ENCODE measurements around the gene SPRING1. TPM values are rescaled to one million over a fixed set of nuclear protein-coding genes. Genes with fewer than 3 reads are reported as not detected.

The SPRING1 gene
- total and polyA plus RNA-seq, 2 of the 13 experiments (the other 11 are each of a cell fraction or from before 2014, with no cell fraction given): 20.0 to 51.8 TPM

GRCh38 chr12:116735951-116736599, 1.8 kb downstream of the SPRING1 start (continued):
- TF ChIP-seq ZNF574 (CRISPR knock-in tag; IDR thresholded peaks at IDR 0.05) (no peak), PTBP1 (IDR thresholded peaks at IDR 0.05; ENCODE audit: low read depth, low read length, poor library complexity, severe bottlenecking) (no peak), SKI (IDR thresholded peaks at IDR 0.05; ENCODE audit: partially characterized antibody) (peak; percentile 60), PAX8 (CRISPR knock-in tag; IDR thresholded peaks at IDR 0.05; ENCODE audit: borderline replicate concordance) (no peak), ZNF484 (CRISPR knock-in tag; IDR thresholded peaks at IDR 0.05; ENCODE audit: borderline replicate concordance, low read depth) (no peak), ZSCAN22 (CRISPR knock-in tag; IDR thresholded peaks at IDR 0.05) (no peak), SP5 (CRISPR knock-in tag; IDR thresholded peaks at IDR 0.05; ENCODE audit: borderline replicate concordance, low read depth) (no peak; the same call in 1 of the 2 replicates), HDAC1 (CRISPR knock-in tag; IDR thresholded peaks at IDR 0.05) (peak; percentile 26; the same call in 1 of the 2 replicates), AGO1 (IDR thresholded peaks at IDR 0.05; ENCODE audit: low read depth, low read length, poor library complexity, severe bottlenecking) (no peak), CHD4 (IDR thresholded peaks at IDR 0.05; ENCODE audit: borderline replicate concordance, low read length) (no peak), AHR (CRISPR knock-in tag; IDR thresholded peaks at IDR 0.05) (no peak), ARNT (IDR thresholded peaks at IDR 0.05) (no peak), SAFB2 (CRISPR knock-in tag; IDR thresholded peaks at IDR 0.05; ENCODE audit: borderline replicate concordance, low read depth) (no peak), ZFP37 (CRISPR knock-in tag; IDR thresholded peaks at IDR 0.05; ENCODE audit: borderline replicate concordance) (no peak), HMG20B (CRISPR knock-in tag; conservative IDR thresholded peaks at IDR 0.05) (0 out of 2 replicates have a peak, but pooled peaks have one; percentile 39), ZNF646 (CRISPR knock-in tag; IDR thresholded peaks at IDR 0.05) (no peak), TOE1 (CRISPR knock-in tag; IDR thresholded peaks at IDR 0.05) (no peak), TFE3 (CRISPR knock-in tag; IDR thresholded peaks at IDR 0.05) (peak; percentile 73; the same call in 1 of the 2 replicates), KMT2A (CRISPR knock-in tag; IDR thresholded peaks at IDR 0.05) (no peak)

Measured in HepG2 (cell line).